DMS79 treated with DMSO at 0.1 percent for 48 hours (cell line): Measurements from ENCODE around the gene CYTH4.
A peak's percentile ranks its signal among the peaks of the same experiment; 100 is the strongest.
"Not testable (repeated sequence)": the region's sequence is repeated elsewhere in the genome, so short reads cannot be mapped to it uniquely, and the experiment has no call there.

Source experiments
- DNase-seq: peaks from one replicate; lab custom pipeline; 2025; lab: John Stamatoyannopoulos, UW

Gene CYTH4

GRCh38 chr22:37310075-37310606 is 27.8 kb downstream of the CYTH4 start:
- DNase-seq, result no peak

- no peak for DNase-seq
Measured at GRCh38 chr22:37310815-37311595, 28.7 kb downstream of the CYTH4 start.

- DNase-seq, result no peak
Measured at GRCh38 chr22:37311761-37312312, 29.5 kb downstream of the CYTH4 start.

GRCh38 chr22:37312549-37313183 is 30.4 kb downstream of the CYTH4 start:
- no peak for DNase-seq

- DNase-seq, result no peak
Measured at GRCh38 chr22:37313376-37314314, 31.3 kb downstream of the CYTH4 start.

GRCh38 chr22:37314315-37315074 is 32.2 kb downstream of the CYTH4 start:
- DNase-seq, result no peak

- no peak for DNase-seq
Measured at GRCh38 chr22:37316405-37316804, 34.1 kb downstream of the CYTH4 start.

GRCh38 chr22:37316875-37317371 is 34.6 kb downstream of the CYTH4 start:
- peak; percentile 4 for DNase-seq

- DNase-seq, result no peak
Measured at GRCh38 chr22:37317698-37318210, 35.4 kb downstream of the CYTH4 start.

- no peak for DNase-seq
Measured at GRCh38 chr22:37318364-37319109, 36.2 kb downstream of the CYTH4 start.

- no peak for DNase-seq
Measured at GRCh38 chr22:37319469-37319868, 37.2 kb downstream of the CYTH4 start.

GRCh38 chr22:37320726-37321677 is 38.7 kb downstream of the CYTH4 start:
- DNase-seq, result no peak

GRCh38 chr22:37324340-37325038 is 42.2 kb downstream of the CYTH4 start:
- DNase-seq, result no peak

- DNase-seq, result no peak
Measured at GRCh38 chr22:37325039-37325395, 42.7 kb downstream of the CYTH4 start.

GRCh38 chr22:37326726-37327125 is 44.4 kb downstream of the CYTH4 start:
- DNase-seq, result no peak

- DNase-seq, result no peak
Measured at GRCh38 chr22:37328017-37328416, 45.7 kb downstream of the CYTH4 start.

- DNase-seq, result not testable (repeated sequence)
Measured at GRCh38 chr22:37328538-37329237, 46.4 kb downstream of the CYTH4 start.
